ENCODE measurements around the gene FAM13A.

DNA sequence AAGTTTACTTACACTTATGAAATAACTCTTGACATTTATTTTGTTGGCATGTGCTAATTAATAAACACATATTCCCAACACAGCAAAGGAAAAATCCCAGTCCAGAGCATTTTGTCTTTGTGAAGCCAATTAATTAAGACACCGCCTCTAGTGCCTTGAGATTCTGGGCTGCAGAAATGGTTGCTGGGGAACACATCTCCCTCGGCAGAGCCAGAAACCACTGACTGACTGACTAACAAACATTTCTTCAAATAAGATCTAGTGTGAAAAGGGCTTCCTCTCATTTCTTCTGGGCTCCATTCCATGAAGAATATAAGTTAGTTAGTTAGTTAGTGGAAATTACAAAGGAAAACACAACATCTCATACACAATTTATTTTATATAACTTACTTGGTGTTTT is 331.0 kb downstream of the FAM13A start:
- no peak for TF ChIP-seq ZNF75A (CRISPR knock-in tag; IDR thresholded peaks at IDR 0.05)
- no peak for TF ChIP-seq EZH2 (IDR thresholded peaks at IDR 0.05; ENCODE audit: borderline replicate concordance, low read depth, low read length)
- TF ChIP-seq, protein P1, sequence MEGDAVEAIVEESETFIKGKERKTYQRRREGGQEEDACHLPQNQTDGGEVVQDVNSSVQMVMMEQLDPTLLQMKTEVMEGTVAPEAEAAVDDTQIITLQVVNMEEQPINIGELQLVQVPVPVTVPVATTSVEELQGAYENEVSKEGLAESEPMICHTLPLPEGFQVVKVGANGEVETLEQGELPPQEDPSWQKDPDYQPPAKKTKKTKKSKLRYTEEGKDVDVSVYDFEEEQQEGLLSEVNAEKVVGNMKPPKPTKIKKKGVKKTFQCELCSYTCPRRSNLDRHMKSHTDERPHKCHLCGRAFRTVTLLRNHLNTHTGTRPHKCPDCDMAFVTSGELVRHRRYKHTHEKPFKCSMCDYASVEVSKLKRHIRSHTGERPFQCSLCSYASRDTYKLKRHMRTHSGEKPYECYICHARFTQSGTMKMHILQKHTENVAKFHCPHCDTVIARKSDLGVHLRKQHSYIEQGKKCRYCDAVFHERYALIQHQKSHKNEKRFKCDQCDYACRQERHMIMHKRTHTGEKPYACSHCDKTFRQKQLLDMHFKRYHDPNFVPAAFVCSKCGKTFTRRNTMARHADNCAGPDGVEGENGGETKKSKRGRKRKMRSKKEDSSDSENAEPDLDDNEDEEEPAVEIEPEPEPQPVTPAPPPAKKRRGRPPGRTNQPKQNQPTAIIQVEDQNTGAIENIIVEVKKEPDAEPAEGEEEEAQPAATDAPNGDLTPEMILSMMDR (IDR thresholded peaks at IDR 0.05 in 2 of 3, conservative IDR thresholded peaks at IDR 0.05 in 1 of 3; ENCODE audit: insufficient read depth in 2 of 3, low read depth in 1 of 3, low read length in 3 of 3) = no peak
- TF ChIP-seq IRF2 (CRISPR knock-in tag; IDR thresholded peaks at IDR 0.05) = no peak
- TF ChIP-seq, protein P2, sequence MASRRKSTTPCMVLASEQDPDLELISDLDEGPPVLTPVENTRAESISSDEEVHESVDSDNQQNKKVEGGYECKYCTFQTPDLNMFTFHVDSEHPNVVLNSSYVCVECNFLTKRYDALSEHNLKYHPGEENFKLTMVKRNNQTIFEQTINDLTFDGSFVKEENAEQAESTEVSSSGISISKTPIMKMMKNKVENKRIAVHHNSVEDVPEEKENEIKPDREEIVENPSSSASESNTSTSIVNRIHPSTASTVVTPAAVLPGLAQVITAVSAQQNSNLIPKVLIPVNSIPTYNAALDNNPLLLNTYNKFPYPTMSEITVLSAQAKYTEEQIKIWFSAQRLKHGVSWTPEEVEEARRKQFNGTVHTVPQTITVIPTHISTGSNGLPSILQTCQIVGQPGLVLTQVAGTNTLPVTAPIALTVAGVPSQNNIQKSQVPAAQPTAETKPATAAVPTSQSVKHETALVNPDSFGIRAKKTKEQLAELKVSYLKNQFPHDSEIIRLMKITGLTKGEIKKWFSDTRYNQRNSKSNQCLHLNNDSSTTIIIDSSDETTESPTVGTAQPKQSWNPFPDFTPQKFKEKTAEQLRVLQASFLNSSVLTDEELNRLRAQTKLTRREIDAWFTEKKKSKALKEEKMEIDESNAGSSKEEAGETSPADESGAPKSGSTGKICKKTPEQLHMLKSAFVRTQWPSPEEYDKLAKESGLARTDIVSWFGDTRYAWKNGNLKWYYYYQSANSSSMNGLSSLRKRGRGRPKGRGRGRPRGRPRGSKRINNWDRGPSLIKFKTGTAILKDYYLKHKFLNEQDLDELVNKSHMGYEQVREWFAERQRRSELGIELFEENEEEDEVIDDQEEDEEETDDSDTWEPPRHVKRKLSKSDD (conservative IDR thresholded peaks at IDR 0.05; ENCODE audit: low read length) = no peak
- TF ChIP-seq CHD4 (IDR thresholded peaks at IDR 0.05; ENCODE audit: insufficient read depth, insufficient replicate concordance, low read depth, low read length, poor library complexity, severe bottlenecking) = no peak
- TF ChIP-seq SMAD3 (CRISPR knock-in tag; conservative IDR thresholded peaks at IDR 0.05) = no peak
- TF ChIP-seq RBM22 (IDR thresholded peaks at IDR 0.05; ENCODE audit: low read depth, low read length, poor library complexity, severe bottlenecking) = no peak

All from K562 (cell line).